ENCODE results near the gene KIF5C. TPM values are rescaled to one million over a fixed set of nuclear protein-coding genes. Genes with fewer than 3 reads are reported as not detected.

KIF5C gene
- polyA plus RNA-seq, 4 donors, result 2.9 to 7.1 (median 4.4) TPM

DNA sequence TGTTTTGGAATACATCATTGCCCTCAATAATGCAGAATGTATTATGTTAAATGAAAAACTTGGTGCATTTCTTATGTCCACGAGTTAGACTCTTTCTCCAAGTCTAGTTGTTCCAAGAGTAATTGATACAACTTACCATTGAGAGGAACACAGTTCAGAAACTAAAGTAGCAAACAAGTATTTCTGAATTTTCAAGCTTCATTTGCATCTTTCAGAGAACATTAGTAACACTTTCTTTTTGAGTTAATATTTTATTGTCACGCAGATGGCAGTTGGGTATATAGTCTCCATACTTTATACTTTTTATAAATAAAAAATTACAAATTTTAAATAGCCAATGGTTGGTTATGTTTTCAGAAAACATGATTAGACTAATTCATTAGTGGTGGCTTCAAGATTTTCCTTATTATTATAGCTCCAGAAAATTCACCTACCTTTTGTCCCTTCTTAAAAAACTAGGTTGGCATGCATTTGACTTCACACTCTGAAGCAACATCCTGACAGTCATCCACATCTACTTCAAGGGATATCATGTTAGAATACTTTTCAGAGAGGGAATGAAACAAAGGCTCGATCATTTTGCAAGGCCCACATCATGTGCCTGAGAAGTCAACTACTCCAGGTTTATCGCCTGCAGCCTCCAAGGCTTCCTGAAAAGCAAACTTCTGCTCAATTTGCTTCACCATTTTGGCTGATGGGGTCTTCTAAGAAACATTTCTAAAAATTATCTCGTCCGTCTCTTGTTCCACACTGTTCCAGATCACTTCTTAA, 193.4 kb downstream of the KIF5C start:
- no peak for DNase-seq (ENCODE audit: low read depth in 4 of 4, low spot score in 3 of 4)

DNA sequence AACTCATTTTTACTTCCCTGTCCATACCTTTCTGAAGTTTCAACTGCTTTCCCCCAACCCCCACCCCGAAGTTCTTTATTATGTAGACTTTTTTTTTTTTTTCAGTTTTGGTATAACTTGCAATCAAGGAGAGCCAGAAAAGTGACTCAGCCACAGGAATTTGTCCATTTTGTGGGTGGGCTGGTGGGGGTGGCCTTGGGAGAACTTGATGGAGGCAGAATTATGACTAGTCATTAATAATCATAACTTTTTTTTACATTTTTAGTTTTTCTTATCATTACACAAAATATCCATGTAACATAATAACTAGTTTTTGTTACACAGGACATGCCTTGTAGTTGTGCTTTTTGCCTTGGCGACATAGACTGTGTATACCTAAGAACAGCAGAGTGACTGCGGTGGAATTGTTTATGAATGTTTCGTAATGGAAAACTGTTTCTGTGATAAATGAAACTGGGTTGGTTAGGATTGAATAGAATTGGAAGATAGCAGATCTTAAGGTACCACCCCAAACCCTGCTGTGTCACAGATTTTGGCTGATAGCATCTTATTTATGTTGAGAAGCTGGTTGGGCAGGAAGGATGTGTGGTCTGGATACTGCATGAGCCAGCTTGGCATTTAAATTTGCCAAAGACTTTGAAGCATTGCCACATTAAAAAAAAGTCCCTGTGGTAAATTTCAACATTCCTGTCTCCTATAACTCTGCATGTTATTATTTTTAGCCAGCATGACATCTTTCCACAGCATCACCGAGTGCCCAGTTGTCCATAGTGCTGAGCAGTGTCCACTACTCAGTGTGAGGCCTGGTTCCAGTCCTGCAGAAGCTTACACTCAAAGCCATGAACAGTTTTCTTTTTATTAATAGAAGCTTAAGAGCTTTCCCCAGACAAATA, 194.2 kb downstream of the KIF5C start:
- no peak for DNase-seq (ENCODE audit: low read depth in 4 of 4, low spot score in 3 of 4)

DNA sequence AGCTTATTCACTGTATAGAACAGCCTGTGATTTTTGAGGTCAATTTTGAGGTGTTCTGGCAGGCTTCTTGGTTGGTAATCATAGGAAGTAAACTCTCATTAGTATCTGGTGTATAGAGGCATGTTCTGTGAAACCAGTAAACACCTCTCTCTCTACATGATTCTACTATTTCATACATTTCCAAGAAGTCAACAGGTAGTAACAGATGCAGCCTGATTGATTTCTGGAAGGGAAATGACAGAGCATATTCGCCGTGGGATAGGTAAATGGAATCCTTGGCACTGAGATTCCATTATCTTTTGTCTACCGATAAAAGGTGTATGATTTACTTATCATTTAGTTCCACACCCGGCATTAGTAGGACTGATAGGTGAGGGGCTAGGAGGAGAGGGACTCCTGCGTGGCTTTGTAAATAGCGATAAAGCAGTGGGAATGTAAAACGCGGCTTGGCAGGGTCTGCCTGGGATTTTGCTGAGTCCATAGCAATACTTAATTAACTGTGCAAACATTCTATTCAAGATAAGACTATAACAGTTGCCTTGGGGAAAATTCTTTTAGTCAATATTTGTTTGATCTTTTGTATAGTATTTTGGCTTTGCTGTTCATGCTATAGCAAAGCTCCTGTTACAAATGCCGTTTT, 195.8 kb downstream of the KIF5C start:
- no peak for DNase-seq (ENCODE audit: low read depth in 4 of 4, low spot score in 3 of 4)

DNA sequence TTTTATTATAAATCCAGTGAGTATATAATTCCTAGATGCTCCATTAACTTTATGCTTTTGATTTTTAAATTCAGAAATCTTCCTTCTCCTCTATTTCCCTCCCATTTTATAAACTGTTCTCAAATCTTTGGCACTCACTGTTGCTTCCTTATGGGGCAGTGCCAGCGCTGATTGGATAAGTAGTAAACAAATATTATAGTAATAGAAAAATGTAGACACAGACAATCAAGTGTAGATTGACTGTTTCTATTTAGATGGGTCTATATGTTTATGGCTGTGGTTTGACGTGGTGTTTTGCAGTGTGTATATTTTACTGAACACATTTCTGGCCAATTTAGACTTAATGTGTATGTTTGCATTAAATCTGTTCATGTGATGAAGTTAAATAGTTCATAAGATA, 200.1 kb downstream of the KIF5C start:
- no peak for DNase-seq (ENCODE audit: low read depth in 4 of 4, low spot score in 3 of 4)

DNA sequence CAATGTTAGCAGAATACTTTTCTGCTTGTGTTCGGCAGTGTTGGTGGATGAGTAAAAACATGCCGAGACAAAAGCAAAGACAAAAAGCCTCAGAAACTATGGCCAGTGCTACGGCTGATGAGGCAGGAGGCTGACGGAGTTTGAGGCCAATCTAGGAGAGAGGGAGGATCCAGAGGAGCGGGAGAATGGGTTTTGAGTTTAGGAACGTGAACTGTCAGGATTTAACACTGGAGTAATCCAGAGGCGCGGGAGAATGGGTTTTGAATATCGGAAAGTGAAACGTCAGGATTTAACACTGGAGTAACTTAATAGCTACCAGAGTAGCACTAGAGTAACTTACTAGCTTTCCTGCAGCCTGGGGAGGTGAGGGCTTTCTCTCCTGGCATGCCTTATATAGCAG, 200.8 kb downstream of the KIF5C start:
- no peak for DNase-seq (ENCODE audit: low read depth in 4 of 4, low spot score in 3 of 4)

Other genes starting within 250 kb of the KIF5C start
- 10 to 100 TPM; 46.7 to 58.3 (median 51.4) TPM for gene EPC2, start 230.5 kb upstream of the KIF5C start, polyA plus RNA-seq (ENCODE audit: insufficient read length in 4 of 4)
- 10 to 100 TPM in 3 of 4 donors, under 1 TPM in 1; 0.52 to 35.7 (median 31.3) TPM for gene LYPD6B, start 163.5 kb downstream of the KIF5C start, polyA plus RNA-seq (ENCODE audit: insufficient read length in 4 of 4)

All from left renal pelvis (tissue), 4 donors.